ENCODE measurements around the gene RPL19.
A peak's percentile ranks its signal among the peaks of the same experiment; 100 is the strongest.
"Not testable (repeated sequence)": the region's sequence is repeated elsewhere in the genome, so short reads cannot be mapped to it uniquely, and the experiment has no call there.

Gene RPL19

GRCh38 chr17:39167476-39167875 lies 32.6 kb upstream of the RPL19 start:
- peak; percentile 85 for ATAC-seq (ENCODE audit: insufficient read depth, low read depth)
- Histone ChIP-seq H3K27ac (ENCODE audit: low read length) (peak overlapping the region; percentile 93), H3K36me3 (ENCODE audit: insufficient read depth, low read length) (no peaks in the 10 kb centered on the region), H3K4me2 (ENCODE audit: insufficient read depth, low read length) (peak overlapping the region; percentile 62), H3K4me3 (ENCODE audit: low read depth in 1 of 2, low read length in 2 of 2) (peak overlapping the region in 1 of 2 experiments; percentile 7; a peak in 1 of 4 replicates), H3K9ac (ENCODE audit: low read depth, low read length) (peak overlapping the region; percentile 48), H2AFZ (ENCODE audit: low read depth, low read length) (no peak overlapping the region), H3K4me1 (ENCODE audit: insufficient read depth, low read length) (peaks cover 83% of the 10 kb centered on the region), H3K9me3 (ENCODE audit: insufficient read depth, low read length, severe bottlenecking) (no peaks in the 10 kb centered on the region), H3K79me2 (ENCODE audit: insufficient read depth, low read length) (no peaks in the 10 kb centered on the region), H4K20me1 (ENCODE audit: insufficient read depth, low read length) (no peaks in the 10 kb centered on the region), H3K27me3 (ENCODE audit: insufficient read depth, low read length, poor library complexity) (no peaks in the 10 kb centered on the region)
- peak; percentile 85 for DNase-seq
- TF ChIP-seq EZH2 (IDR thresholded peaks at IDR 0.05; ENCODE audit: borderline replicate concordance, low read depth, low read length, severe bottlenecking) (no peak), CTCF (IDR thresholded peaks at IDR 0.05; ENCODE audit: borderline replicate concordance, extremely low read depth, low read length, poor library complexity, severe bottlenecking) (no peak)

- not testable (repeated sequence) for H3K79me2 ChIP-seq (ENCODE audit: insufficient read depth, low read length); DNase-seq; H3K36me3 ChIP-seq (ENCODE audit: insufficient read depth, low read length); H3K9me3 ChIP-seq (ENCODE audit: insufficient read depth, low read length, severe bottlenecking); H3K27me3 ChIP-seq (ENCODE audit: insufficient read depth, low read length, poor library complexity); ATAC-seq (ENCODE audit: insufficient read depth, low read depth); H4K20me1 ChIP-seq (ENCODE audit: insufficient read depth, low read length)
- peaks cover 90% of the 10 kb centered on the region for H3K4me1 ChIP-seq (ENCODE audit: insufficient read depth, low read length)
- H3K4me2 ChIP-seq (ENCODE audit: insufficient read depth, low read length) = peak overlapping the region; percentile 62
- H3K27ac ChIP-seq (ENCODE audit: low read length) = peak overlapping the region; percentile 93
- peak overlapping the region; percentile 42; the same call in 1 of the 2 replicates for H2AFZ ChIP-seq (ENCODE audit: low read depth, low read length)
- H3K9ac ChIP-seq (ENCODE audit: low read depth, low read length) = peak overlapping the region; percentile 48
- H3K4me3 ChIP-seq (ENCODE audit: low read depth in 1 of 2, low read length in 2 of 2) = peak overlapping the region in 1 of 2 experiments; percentile 29; a peak in 1 of 4 replicates
Observed at GRCh38 chr17:39168503-39168902, 31.6 kb upstream of the RPL19 start.

- no peaks in the 10 kb centered on the region for H3K27me3 ChIP-seq (ENCODE audit: insufficient read depth, low read length, poor library complexity)
- peaks cover 96% of the 10 kb centered on the region for H3K4me1 ChIP-seq (ENCODE audit: insufficient read depth, low read length)
- H3K9ac ChIP-seq (ENCODE audit: low read depth, low read length) = peak overlapping the region; percentile 50; the same call in 1 of the 2 replicates
- no peak for TF ChIP-seq CTCF (IDR thresholded peaks at IDR 0.05; ENCODE audit: borderline replicate concordance, extremely low read depth, low read length, poor library complexity, severe bottlenecking)
- TF ChIP-seq EZH2 (IDR thresholded peaks at IDR 0.05; ENCODE audit: borderline replicate concordance, low read depth, low read length, severe bottlenecking) = no peak
- H3K27ac ChIP-seq (ENCODE audit: low read length) = peak overlapping the region; percentile 97
- H3K79me2 ChIP-seq (ENCODE audit: insufficient read depth, low read length) = no peaks in the 10 kb centered on the region
- no peak overlapping the region for H3K4me3 ChIP-seq (ENCODE audit: low read depth in 1 of 2, low read length in 2 of 2)
- no peak overlapping the region for H2AFZ ChIP-seq (ENCODE audit: low read depth, low read length)
- no peaks in the 10 kb centered on the region for H3K36me3 ChIP-seq (ENCODE audit: insufficient read depth, low read length)
- no peaks in the 10 kb centered on the region for H4K20me1 ChIP-seq (ENCODE audit: insufficient read depth, low read length)
- H3K4me2 ChIP-seq (ENCODE audit: insufficient read depth, low read length) = no peak overlapping the region
- DNase-seq (no peak), ATAC-seq (ENCODE audit: insufficient read depth, low read depth) (no peak)
- H3K9me3 ChIP-seq (ENCODE audit: insufficient read depth, low read length, severe bottlenecking) = no peaks in the 10 kb centered on the region
Observed at GRCh38 chr17:39169101-39169500, 31.0 kb upstream of the RPL19 start.

GRCh38 chr17:39169518-39169917 lies 30.6 kb upstream of the RPL19 start:
- Histone ChIP-seq H3K9me3 (ENCODE audit: insufficient read depth, low read length, severe bottlenecking) (no peaks in the 10 kb centered on the region), H3K27me3 (ENCODE audit: insufficient read depth, low read length, poor library complexity) (no peaks in the 10 kb centered on the region), H3K27ac (ENCODE audit: low read length) (peak overlapping the region; percentile 97), H2AFZ (ENCODE audit: low read depth, low read length) (no peak overlapping the region), H3K36me3 (ENCODE audit: insufficient read depth, low read length) (no peaks in the 10 kb centered on the region), H3K4me3 (ENCODE audit: low read depth in 1 of 2, low read length in 2 of 2) (no peak overlapping the region), H4K20me1 (ENCODE audit: insufficient read depth, low read length) (no peaks in the 10 kb centered on the region), H3K4me1 (ENCODE audit: insufficient read depth, low read length) (peaks cover 98% of the 10 kb centered on the region), H3K4me2 (ENCODE audit: insufficient read depth, low read length) (no peak overlapping the region), H3K9ac (ENCODE audit: low read depth, low read length) (peak overlapping the region; percentile 50; the same call in 1 of the 2 replicates), H3K79me2 (ENCODE audit: insufficient read depth, low read length) (no peaks in the 10 kb centered on the region)
- TF ChIP-seq CTCF (IDR thresholded peaks at IDR 0.05; ENCODE audit: borderline replicate concordance, extremely low read depth, low read length, poor library complexity, severe bottlenecking) (no peak), EZH2 (IDR thresholded peaks at IDR 0.05; ENCODE audit: borderline replicate concordance, low read depth, low read length, severe bottlenecking) (no peak)
- DNase-seq (no peak), ATAC-seq (ENCODE audit: insufficient read depth, low read depth) (no peak)
